ENCODE data around the gene CALM1.
"Not testable (repeated sequence)": the region's sequence is repeated elsewhere in the genome, so short reads cannot be mapped to it uniquely, and the experiment has no call there.

CALM1 gene

GRCh38 chr14:90383731-90384542, 12.9 kb upstream of the CALM1 start:
- peak; percentile 62 for DNase-seq

GRCh38 chr14:90384543-90384911, 12.3 kb upstream of the CALM1 start:
- DNase-seq: no peak

GRCh38 chr14:90386321-90386720, 10.5 kb upstream of the CALM1 start:
- DNase-seq: no peak

- no peak for DNase-seq
These were observed 9.5 kb upstream of the CALM1 start for GRCh38 chr14:90387206-90387760.

GRCh38 chr14:90388437-90388836, 8.4 kb upstream of the CALM1 start:
- no peak for DNase-seq

GRCh38 chr14:90388982-90389381, 7.8 kb upstream of the CALM1 start:
- no peak for DNase-seq

- no peak for DNase-seq
These were observed 2.9 kb upstream of the CALM1 start for GRCh38 chr14:90393966-90394365.

GRCh38 chr14:90394782-90395181, 2.0 kb upstream of the CALM1 start:
- DNase-seq: not testable (repeated sequence)

GRCh38 chr14:90397425-90398314, 841 bp downstream of the CALM1 start:
- no peak for DNase-seq

- peak; percentile 42 for DNase-seq
These were observed 1.5 kb downstream of the CALM1 start for GRCh38 chr14:90398315-90398839.

GRCh38 chr14:90398841-90399540, 2.2 kb downstream of the CALM1 start:
- DNase-seq: no peak

- peak; percentile 99 for DNase-seq
These were observed 3.0 kb downstream of the CALM1 start for GRCh38 chr14:90399541-90400444.

GRCh38 chr14:90400904-90401561, 4.2 kb downstream of the CALM1 start:
- DNase-seq: no peak

GRCh38 chr14:90402016-90402415, 5.2 kb downstream of the CALM1 start:
- no peak for DNase-seq

GRCh38 chr14:90403065-90403464, 6.2 kb downstream of the CALM1 start:
- DNase-seq: no peak

GRCh38 chr14:90405101-90405500, 8.3 kb downstream of the CALM1 start:
- no peak for DNase-seq

- DNase-seq: no peak
These were observed 8.9 kb downstream of the CALM1 start for GRCh38 chr14:90405755-90406154.

- no peak for DNase-seq
These were observed 9.6 kb downstream of the CALM1 start for GRCh38 chr14:90406384-90406798.

- no peak for DNase-seq
These were observed 10.4 kb downstream of the CALM1 start for GRCh38 chr14:90407230-90407629.

- DNase-seq: no peak
These were observed 11.9 kb downstream of the CALM1 start for GRCh38 chr14:90408713-90409112.

- DNase-seq: no peak
These were observed 12.4 kb downstream of the CALM1 start for GRCh38 chr14:90409209-90409730.

Measured in NCI-H1694 (cell line).